GM12801 (cell line): ENCODE data around the gene ZCCHC17.

ENCODE experiments used
- CTCF ChIP-seq: IDR thresholded peaks from one replicate; pipeline ENCODE4 v1.5.1; 2011; ENCODE audit warnings: control low read depth; ENCODE audit not compliant: insufficient read length; ENCODE audit errors: extremely low read depth

The ZCCHC17 gene

GRCh38 chr1:31336687-31337467, 40.0 kb downstream of the ZCCHC17 start:
- TF ChIP-seq CTCF, result no peak

DNA sequence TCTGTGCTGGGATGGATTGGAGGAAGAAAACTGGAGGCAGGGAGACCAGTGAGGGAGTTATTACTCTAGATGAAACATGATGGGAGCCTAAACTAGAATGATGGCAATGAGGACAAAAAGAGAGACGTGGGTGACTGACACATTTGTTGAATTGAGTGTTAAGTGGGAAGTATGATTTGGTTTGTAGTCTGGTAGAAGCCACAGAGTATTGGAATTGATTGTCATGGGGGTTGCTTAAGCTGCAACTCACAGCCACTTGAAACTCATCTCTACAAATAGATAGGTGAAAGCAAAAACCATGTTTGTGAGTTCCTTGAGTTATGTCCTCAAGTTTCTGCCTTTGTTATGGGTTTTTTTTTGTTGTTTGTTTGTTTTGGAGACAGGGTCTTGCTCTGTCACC, 47.7 kb downstream of the ZCCHC17 start:
- no peak for TF ChIP-seq CTCF

DNA sequence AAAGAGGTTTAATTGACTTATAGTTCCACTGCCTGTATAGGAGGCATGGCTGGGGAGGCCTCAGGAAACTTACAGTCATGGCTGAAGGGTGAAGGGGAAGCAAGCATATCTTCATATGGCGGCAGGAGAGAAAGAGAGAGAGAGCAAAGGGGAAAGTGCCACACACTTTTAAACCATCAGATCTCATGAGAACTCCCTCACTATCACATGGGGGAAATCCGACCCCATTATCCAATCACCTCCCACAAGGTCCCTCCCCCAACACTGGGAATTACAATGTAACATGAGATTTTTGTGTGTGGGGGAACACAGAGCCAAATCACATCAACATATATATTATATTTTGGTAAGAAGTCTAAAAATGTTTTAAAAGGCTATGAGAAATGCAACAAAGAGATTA, 48.8 kb downstream of the ZCCHC17 start:
- no peak for TF ChIP-seq CTCF

DNA sequence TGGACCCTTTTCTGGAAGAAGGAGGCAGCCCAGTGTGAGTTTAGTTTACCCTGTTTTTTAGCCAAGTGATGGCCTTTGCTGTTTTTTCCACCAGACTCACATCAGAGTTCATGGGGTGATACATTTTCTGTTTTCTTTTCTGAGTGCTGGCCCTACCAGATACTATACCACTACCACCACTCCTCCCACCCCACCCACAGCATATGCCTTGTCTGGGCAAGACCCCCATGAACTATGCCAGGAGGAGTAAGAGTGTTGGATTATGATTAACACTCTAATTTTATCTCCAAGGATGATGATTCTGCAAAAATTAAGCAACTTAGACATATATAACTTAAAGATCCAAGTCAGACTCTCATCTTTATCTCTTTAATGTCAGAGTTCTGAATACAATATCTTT, 50.0 kb downstream of the ZCCHC17 start:
- no peak for TF ChIP-seq CTCF

GRCh38 chr1:31348449-31348848, 51.6 kb downstream of the ZCCHC17 start:
- TF ChIP-seq CTCF, result no peak

- no peak for TF ChIP-seq CTCF
Observed at GRCh38 chr1:31354283-31354682, 57.5 kb downstream of the ZCCHC17 start.

- TF ChIP-seq CTCF, result no peak
Observed at GRCh38 chr1:31356427-31356826, 59.6 kb downstream of the ZCCHC17 start.

GRCh38 chr1:31361607-31362006, 64.8 kb downstream of the ZCCHC17 start:
- TF ChIP-seq CTCF, result no peak
